Activated CD8-positive, alpha-beta T cell treated with anti-CD3 and anti-CD28 coated beads for 36 hours (primary cell): ENCODE data around the gene THBD. TPM values are rescaled to one million over a fixed set of nuclear protein-coding genes. Genes with fewer than 3 reads are reported as not detected.

Experiments used
- ATAC-seq: fragments of 200-7000 bp; cut with Tn5 transposase; one replicate; pipeline ENCODE4 v1.10.0; 2021; ENCODE audit warnings: mild to moderate bottlenecking, moderate library complexity
- CTCF ChIA-PET: fragments of 350-600 bp; sonication (Branson Sonifier 250); formaldehyde crosslinking; loops from one replicate; lab custom pipeline; 2021; ENCODE audit warnings: antibody characterized with exemption; lab: Charles Lee
- POLR2A ChIA-PET: fragments of 350-600 bp; sonication (Branson Sonifier 250); formaldehyde crosslinking; loops from one replicate; lab custom pipeline; 2021; ENCODE audit warnings: antibody characterized with exemption; lab: Charles Lee
- DNase-seq: peaks from one replicate; pipeline ENCODE4 v3.0.0-alpha.2; 2020
- H3K27ac Mint-ChIP-seq: one replicate; pipeline ENCODE4 v1.8.0; 2021; ENCODE audit warnings: mild to moderate bottlenecking, mixed read lengths
- H3K27me3 Mint-ChIP-seq: one replicate; pipeline ENCODE4 v1.8.0; 2021; ENCODE audit warnings: mixed read lengths
- H3K36me3 Mint-ChIP-seq: one replicate; pipeline ENCODE4 v1.8.0; 2021; ENCODE audit warnings: low read depth, mixed read lengths
- H3K4me1 Mint-ChIP-seq: one replicate; pipeline ENCODE4 v1.8.0; 2021; ENCODE audit warnings: low read depth, mixed read lengths
- H3K4me3 Mint-ChIP-seq: one replicate; pipeline ENCODE4 v1.8.0; 2021; ENCODE audit warnings: mild to moderate bottlenecking, moderate library complexity, mixed read lengths
- H3K9me3 Mint-ChIP-seq: one replicate; pipeline ENCODE4 v1.8.0; 2021; ENCODE audit warnings: mixed read lengths
- intact Hi-C: fragments of 100-400 bp; cut with micrococcal nuclease; formaldehyde crosslinking; loops from one replicate; pipeline ENCODE4 v1.10.0; 2022
- total RNA-seq, 2 experiments: library from RNA; stranded (reverse); gene quantifications; one replicate each; pipeline ENCODE4 v1.2.3, GENCODE V29; 2021
- TF ChIP-seq, protein P1 (sequence below): fragments of 200-600 bp; IDR thresholded peaks from one replicate; pipeline ENCODE4 v1.8.0; 2022; ENCODE audit warnings: antibody characterized with exemption, mild to moderate bottlenecking

The THBD gene
- total RNA-seq, 2 experiments from 2014 or later, result not detected

DNA sequence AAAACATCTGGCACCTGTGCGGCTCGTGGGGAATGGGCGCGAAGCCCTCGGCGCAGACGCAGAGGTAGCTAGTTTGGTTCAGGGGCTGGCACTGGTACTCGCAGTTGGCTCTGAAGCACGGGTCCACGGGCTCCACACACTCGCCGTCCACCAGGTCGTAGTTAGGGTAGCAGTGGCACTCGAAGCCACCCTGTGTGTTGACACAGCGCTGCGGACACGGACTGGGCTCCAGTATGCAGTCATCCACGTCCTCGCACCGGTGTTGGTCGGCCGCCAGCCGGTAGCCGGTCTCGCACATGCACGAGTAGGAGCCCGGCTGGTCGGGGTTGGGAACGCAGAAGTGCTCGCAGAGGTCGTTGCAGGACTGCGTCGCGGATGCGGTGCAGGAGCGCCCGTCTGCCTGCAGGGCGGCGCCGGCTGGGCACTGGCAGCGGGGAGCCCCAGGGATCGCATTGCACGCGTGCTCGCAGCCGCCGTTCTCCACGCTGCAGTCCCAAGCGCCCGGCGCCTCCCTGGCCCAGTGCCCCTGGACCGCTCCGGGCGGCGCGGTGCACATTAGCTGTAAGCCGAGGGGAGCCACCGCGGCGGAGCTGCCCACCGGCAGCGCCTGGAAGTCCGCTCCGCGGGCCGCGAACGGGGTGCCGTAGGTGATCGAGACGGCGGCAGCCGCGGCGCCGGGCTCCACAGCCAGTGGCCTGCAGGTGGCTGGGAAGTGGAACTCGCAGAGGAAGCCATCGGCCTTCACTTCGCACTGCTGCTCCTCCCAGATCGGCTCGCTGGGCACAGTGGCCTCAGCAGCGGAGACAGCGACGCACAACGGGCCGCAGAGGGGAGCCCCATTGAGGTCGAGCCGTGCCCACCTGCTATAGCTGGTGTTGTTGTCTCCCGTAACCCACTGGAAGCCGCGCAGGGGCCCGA, 930 bp downstream of the THBD start:
- H3K4me1 Mint-ChIP-seq, result no peaks in the 10 kb centered on the region
- H3K36me3 Mint-ChIP-seq, result no peaks in the 10 kb centered on the region
- ATAC-seq (peak; percentile 61), DNase-seq (peak; percentile 39)
- H3K9me3 Mint-ChIP-seq, result no peaks in the 10 kb centered on the region
- intact Hi-C loops, result no loop called here
- CTCF ChIA-PET, result no interaction called here
- H3K27me3 Mint-ChIP-seq, result peaks cover 53% of the 10 kb centered on the region
- no peak overlapping the region for H3K27ac Mint-ChIP-seq
- TF ChIP-seq, protein P1, sequence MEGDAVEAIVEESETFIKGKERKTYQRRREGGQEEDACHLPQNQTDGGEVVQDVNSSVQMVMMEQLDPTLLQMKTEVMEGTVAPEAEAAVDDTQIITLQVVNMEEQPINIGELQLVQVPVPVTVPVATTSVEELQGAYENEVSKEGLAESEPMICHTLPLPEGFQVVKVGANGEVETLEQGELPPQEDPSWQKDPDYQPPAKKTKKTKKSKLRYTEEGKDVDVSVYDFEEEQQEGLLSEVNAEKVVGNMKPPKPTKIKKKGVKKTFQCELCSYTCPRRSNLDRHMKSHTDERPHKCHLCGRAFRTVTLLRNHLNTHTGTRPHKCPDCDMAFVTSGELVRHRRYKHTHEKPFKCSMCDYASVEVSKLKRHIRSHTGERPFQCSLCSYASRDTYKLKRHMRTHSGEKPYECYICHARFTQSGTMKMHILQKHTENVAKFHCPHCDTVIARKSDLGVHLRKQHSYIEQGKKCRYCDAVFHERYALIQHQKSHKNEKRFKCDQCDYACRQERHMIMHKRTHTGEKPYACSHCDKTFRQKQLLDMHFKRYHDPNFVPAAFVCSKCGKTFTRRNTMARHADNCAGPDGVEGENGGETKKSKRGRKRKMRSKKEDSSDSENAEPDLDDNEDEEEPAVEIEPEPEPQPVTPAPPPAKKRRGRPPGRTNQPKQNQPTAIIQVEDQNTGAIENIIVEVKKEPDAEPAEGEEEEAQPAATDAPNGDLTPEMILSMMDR, result peak; percentile 35
- H3K4me3 Mint-ChIP-seq, result no peak overlapping the region
- POLR2A ChIA-PET, result no interaction called here

DNA sequence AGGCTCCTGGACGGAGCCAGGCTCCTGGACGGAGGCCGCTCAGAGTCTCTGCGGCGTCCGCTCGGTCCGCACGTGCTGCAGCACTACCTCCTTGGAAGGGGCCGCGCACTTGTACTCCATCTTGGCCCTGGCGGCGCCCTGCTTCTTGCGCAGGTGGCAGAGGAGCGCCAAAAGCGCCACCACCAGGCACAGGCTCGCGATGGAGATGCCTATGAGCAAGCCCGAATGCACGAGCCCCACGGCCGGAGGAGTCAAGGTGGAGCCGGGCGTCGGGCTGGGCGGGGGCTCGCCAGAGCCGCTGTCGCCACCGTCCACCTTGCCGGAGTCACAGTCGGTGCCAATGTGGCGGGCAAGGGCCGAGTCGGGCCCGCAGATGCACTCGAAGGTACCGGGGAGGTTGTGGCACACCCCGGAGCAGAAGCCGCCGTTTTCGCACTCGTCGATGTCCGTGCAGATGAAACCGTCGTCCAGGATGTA, 1.7 kb downstream of the THBD start:
- ChIA-PET POLR2A (no interaction called here), CTCF (no interaction called here)
- intact Hi-C loops, result no loop called here
- Mint-ChIP-seq H3K27ac (no peak overlapping the region), H3K9me3 (no peaks in the 10 kb centered on the region), H3K4me1 (no peaks in the 10 kb centered on the region), H3K36me3 (no peaks in the 10 kb centered on the region), H3K27me3 (peaks cover 49% of the 10 kb centered on the region), H3K4me3 (no peak overlapping the region)
- ATAC-seq (no peak), DNase-seq (no peak)
- TF ChIP-seq, protein P1, result no peak

DNA sequence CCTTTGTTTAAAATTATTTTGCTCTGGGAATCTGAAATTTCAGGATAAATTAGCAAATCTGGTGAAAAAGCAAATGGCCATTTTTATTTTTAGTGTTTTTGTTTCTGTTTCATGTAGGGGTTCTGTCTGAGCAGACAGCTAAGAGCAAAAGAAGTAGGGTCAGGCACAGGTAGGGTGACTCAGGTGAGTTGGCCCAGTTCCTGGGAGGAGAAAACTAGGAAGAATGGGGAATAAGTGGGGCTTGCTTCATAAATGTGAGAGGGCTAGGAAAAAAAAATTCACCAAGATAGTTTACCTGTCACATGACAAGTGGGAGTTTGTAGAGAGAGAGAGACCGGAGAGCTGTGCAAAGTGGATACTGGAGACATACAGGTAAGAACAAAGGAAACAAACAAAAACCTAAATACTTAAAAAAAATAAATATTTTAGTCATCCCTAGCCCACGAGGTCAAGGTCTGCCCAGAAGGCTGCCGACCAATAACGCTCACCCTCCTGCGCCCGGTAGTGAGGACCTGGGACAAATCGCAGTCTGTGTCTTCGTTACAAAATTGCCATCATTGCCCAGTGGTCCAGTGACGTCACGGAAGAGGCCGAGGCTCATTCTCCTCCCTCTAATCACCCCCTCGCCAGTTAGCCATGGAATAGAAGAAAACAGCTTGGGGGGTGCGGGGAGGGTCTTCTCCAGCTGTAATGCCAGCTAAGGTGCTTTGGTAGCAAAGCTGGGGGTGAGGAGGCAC, 2.3 kb downstream of the THBD start:
- no peaks in the 10 kb centered on the region for H3K9me3 Mint-ChIP-seq
- CTCF ChIA-PET, result no interaction called here
- peaks cover 43% of the 10 kb centered on the region for H3K27me3 Mint-ChIP-seq
- intact Hi-C loops, result no loop called here
- no peak overlapping the region for H3K27ac Mint-ChIP-seq
- DNase-seq (no peak), ATAC-seq (no peak)
- H3K36me3 Mint-ChIP-seq, result no peaks in the 10 kb centered on the region
- H3K4me3 Mint-ChIP-seq, result no peak overlapping the region
- no peaks in the 10 kb centered on the region for H3K4me1 Mint-ChIP-seq
- POLR2A ChIA-PET, result no interaction called here
- TF ChIP-seq, protein P1, result no peak

DNA sequence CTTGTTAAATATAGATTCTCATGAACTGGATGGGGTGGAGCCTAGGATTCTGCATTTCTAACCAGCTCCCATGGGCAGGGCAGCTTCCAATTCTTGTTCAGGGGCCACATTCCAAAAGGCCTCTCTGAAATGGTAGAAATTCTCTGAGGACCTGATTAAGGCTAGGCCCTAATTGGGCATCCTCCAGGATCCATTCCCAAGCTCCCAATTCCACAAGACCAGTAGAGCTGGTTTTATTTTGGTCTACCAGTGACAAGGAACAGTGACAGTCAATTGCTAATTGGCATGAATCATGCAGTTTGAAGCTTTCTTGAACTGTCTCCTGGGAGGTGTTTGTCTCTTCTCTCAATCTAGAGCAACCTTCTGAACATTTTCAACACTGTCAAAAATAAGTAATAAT, 3.0 kb downstream of the THBD start:
- H3K4me3 Mint-ChIP-seq, result no peak overlapping the region
- intact Hi-C loops, result no loop called here
- H3K4me1 Mint-ChIP-seq, result no peaks in the 10 kb centered on the region
- H3K27ac Mint-ChIP-seq, result no peak overlapping the region
- ATAC-seq, result no peak
- no peaks in the 10 kb centered on the region for H3K9me3 Mint-ChIP-seq
- no peak for DNase-seq
- TF ChIP-seq, protein P1, result no peak
- POLR2A ChIA-PET, result no interaction called here
- peaks cover 36% of the 10 kb centered on the region for H3K27me3 Mint-ChIP-seq
- CTCF ChIA-PET, result no interaction called here
- no peaks in the 10 kb centered on the region for H3K36me3 Mint-ChIP-seq

DNA sequence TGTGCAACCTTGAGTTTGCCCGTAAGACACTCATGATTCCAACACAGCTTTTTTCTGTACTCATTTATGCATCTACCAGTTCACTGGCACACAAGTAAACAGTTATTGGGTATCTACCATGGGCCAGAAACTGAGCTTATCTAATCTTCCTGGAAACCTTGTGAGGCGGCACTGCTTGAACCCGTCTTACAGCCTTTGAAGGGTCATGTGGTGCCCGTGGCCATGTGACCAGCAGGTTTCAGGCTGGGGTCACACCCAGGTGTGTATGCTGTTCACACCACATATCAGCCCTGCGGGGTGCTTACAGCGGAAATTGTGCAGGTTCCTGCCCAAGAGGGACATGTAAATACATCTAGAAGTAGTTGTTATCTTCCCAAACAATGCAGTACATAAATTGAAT, 6.1 kb downstream of the THBD start:
- Mint-ChIP-seq H3K27me3 (peaks cover 24% of the 10 kb centered on the region), H3K4me3 (no peak overlapping the region), H3K9me3 (no peaks in the 10 kb centered on the region), H3K27ac (no peak overlapping the region), H3K4me1 (no peaks in the 10 kb centered on the region), H3K36me3 (no peaks in the 10 kb centered on the region)
- ChIA-PET POLR2A (no interaction called here), CTCF (no interaction called here)
- ATAC-seq, result no peak
- intact Hi-C loops, result no loop called here
- DNase-seq, result no peak
- TF ChIP-seq, protein P1, result no peak
